GM21619 (cell line): Measurements from ENCODE around the gene MRPS5.
"Not testable (repeated sequence)": the region's sequence is repeated elsewhere in the genome, so short reads cannot be mapped to it uniquely, and the experiment has no call there.

Source experiments
- ATAC-seq: cut with Tn5 transposase; IDR thresholded peaks from one replicate; pipeline ENCODE4 v1.9.1; 2021; ENCODE audit not compliant: unreplicated experiment

MRPS5 gene

DNA sequence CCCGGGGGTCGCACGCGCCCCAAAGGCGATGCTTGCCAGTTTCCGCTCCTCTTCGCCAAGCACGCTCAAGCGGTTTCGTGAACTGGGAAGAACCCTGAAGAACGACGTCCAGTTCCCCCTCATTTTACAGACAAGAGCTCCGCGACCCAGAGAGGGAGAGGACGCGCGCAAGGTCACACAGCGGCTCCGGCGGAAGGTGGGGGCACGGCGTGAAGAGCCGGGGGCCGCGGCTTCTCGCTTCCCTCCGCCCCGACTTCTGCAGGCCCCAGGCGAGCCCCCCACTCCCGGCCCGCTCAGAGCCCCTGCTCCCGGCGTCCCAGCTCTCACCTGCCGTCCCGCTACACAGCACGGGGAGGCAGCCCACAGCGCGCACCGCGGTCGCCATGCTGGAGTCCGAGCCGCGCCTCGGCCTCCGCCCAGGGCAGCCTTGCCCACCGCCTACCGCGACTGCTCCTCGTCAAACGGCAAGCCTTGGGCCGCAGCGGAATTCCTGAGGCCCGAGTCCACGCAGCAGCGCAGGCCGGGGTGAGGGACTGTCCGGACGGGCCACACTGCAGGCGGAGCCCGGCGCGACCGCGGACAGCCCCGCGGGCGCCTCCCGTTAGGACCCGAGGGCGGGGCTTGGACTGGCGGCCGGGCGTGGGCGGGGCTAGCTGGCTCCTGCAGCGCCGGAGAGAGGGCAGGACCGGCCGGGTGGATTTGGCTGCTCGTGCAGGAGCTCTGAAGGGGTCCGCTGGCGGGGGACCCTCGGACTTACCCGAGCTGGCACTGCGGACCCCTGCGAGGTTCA, at the start of gene MRPS5:
TSS of gene MRPS5 (minus strand) at position 402 of the 790 bp plus-strand sequence. CDS start at position 385, 17 bp downstream.
- ATAC-seq: peak; percentile 92

- ATAC-seq: no peak
These were observed 44.6 kb upstream of the MRPS5 start for GRCh38 chr2:95166065-95166763.

DNA sequence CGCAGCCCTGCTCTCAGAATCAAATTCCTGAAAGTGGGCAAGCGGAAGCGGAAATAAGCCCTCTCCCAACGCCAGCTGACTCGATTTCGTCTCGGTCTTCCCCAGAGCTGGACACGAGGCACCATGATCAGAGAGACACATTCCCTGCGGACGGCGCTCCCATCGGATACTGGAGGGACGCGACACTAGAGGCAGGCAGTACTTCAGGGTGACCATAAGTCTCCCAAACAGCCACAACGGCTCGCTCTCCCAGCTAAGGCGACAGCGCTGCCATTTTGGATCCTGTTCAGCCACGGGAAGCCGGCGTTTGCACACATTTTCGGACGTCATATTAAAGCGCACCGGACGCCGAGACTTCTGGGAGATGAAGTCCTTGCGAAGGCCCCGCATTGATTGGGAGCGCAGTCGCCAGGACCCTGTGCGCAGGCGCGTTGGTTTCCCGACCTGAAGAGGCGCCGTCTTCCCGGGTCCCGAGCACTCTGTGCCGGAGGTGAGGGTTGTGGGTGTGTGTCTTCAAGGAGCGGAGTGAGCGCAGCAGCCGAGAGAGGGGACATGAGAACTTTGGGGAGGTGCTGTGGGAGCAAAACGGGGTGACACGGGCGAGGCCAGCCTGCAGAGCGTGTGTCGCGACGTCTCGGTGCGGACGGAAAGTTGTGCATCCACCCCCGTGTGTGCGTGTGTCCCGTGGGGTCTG, 43.9 kb upstream of the MRPS5 start, which contains the start of gene ZNF2:
TSS of gene ZNF2 (plus strand) at position 439 of the 694 bp plus-strand sequence. CDS start 10,418 bp downstream, outside the sequence.
- peak; percentile 88 for ATAC-seq

DNA sequence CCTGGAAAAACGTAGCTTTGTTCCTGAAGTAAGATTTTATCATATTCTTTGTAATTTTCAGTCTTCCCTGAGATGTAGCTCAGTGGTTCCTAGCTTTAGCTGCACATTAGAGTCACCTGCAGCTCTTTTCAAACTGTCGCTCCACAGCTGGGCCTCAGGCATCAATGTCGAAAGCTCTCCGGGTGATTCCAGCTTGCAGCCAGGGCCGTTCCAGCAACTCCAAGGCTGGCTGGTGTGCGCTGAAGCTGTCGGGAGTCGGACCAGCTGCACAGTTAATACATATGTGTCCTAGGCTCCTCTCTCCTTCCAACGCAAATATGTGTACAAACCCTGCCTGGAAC, 43.4 kb upstream of the MRPS5 start:
- peak; percentile 7 for ATAC-seq

DNA sequence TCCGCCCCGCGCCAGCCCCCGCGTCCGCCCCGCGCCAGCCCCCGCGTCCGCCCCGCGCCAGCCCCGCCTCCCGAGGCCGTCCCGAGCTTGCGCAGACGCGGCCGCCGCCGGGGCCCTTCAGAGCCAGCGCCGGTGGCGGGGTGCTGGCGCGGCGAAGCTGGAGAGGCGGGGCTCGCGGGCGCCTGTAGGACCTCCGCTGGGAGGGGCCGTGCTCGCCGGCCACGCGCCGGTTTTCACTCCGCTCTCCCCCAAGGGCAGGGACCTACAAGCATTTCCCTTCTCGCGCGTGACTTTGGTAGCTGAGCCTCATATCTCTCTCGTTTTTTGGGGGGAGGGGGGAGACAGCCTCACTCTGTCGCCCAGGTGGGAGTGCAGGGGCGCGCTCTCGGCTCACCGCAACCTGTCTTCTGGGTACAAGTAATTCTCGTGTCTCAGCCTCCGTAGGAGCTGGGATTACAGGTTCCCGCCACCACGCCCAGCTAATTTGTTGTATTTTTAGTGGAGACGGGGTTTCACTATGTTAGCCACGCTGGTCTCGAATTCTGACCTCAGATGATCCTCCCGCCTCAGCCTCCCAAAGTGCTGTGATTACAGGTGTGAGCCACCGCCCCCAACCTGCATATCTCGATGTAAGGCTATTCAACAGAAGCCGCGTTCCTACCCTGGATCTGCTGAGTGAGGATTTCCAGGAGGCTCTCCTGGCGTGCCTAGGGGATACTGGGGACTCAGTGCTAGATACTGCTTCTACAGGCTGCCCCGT, 38.3 kb upstream of the MRPS5 start, which contains the start of gene ZNF514:
TSS of gene ZNF514 (minus strand) at position 159 of the 760 bp plus-strand sequence. CDS start 6,595 bp downstream, outside the sequence.
- peak; percentile 86 for ATAC-seq

- ATAC-seq: peak; percentile 35
These were observed 37.4 kb upstream of the MRPS5 start for GRCh38 chr2:95158891-95159619.

- ATAC-seq: no peak
These were observed 36.8 kb upstream of the MRPS5 start for GRCh38 chr2:95158441-95158840.

- ATAC-seq: no peak
These were observed 27.9 kb upstream of the MRPS5 start for GRCh38 chr2:95149397-95149984.

- no peak for ATAC-seq
These were observed 22.2 kb upstream of the MRPS5 start for GRCh38 chr2:95143838-95144237.

DNA sequence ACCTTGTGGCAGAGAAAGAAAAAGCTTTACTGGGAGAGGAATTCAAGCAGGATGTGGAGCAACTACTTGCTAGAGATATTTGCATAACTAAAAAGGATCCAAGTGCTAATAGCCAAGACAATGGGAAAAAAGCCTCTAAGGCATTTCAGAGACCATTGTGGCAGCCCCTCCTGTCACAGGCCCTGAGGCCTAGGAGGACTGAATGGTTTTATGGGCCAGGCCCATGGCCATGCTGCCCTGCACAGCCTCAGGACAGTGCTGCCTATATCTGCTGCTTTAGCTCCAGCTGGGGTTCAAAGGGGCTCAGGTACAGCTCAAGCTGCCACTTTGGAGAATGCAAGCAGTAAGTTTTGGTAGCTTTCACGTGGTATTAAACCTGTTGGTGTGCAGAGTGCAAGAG, 17.1 kb upstream of the MRPS5 start:
- no peak for ATAC-seq

DNA sequence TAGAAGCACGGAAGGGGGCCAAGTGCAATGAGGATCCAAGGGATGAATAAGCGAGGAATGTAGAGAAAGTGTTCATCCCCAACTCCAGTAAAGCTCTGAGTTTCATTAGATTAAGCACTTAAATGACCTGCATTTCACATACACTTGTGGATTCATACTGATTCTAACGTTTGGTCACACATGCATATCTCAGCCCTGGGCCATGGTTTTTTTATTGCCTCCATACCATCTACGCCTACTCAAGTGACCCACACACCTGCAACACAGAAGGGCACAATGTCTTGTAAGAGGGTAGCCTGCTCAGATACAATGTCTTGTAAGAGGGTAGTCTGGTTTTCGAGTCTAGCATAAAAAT, 566 bp upstream of the MRPS5 start:
- peak; percentile 7 for ATAC-seq

GRCh38 chr2:95121093-95121406, 558 bp downstream of the MRPS5 start:
- ATAC-seq: no peak

- ATAC-seq: peak; percentile 91
These were observed 6.2 kb downstream of the MRPS5 start for GRCh38 chr2:95115418-95115817.

GRCh38 chr2:95113464-95113863, 8.1 kb downstream of the MRPS5 start:
- ATAC-seq: no peak

- ATAC-seq: no peak
These were observed 11.2 kb downstream of the MRPS5 start for GRCh38 chr2:95110395-95110794.

DNA sequence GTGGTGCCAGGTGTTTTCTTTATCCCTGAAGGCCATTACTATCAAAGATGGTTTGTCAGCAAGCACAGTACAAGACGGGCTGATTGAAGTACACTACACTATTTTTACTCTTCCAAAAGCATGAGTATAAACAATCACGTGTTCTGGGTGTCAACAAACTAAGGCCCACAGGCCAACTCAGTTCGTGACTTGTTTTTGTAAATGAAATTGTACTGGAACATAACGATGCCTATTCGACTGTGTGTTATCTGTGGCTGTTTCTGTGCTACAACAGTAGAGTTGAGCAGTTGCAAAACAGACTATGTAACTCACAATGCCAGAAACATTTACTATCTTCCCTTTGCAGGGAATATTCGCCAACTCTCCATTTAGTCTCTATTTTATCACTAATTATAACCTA, 12.3 kb downstream of the MRPS5 start:
- no peak for ATAC-seq

GRCh38 chr2:95106081-95106480, 15.5 kb downstream of the MRPS5 start:
- no peak for ATAC-seq

DNA sequence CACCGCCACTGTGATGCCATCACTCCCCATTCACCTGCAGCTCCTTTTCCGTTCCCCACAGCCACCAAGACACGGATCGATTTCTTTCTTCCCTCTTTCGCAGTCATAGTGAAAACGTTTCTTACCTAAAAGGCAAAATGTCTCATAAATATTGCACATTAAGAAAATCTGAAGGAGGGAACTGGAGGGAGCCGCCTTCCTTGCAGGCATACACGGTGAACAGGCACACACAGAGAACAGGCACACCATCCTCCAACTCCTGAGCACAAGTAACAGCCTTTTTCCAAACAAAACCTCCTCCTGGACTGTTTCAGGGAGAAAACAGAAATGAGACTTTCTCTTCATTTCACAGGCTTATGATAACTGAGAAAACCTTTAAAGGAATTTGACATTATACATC, 17.0 kb downstream of the MRPS5 start:
- ATAC-seq: no peak

- ATAC-seq: no peak
These were observed 21.7 kb downstream of the MRPS5 start for GRCh38 chr2:95099910-95100309.

- not testable (repeated sequence) for ATAC-seq
These were observed 23.3 kb downstream of the MRPS5 start for GRCh38 chr2:95098273-95098672.
